Hepatocyte (in vitro differentiated cells): Measurements from ENCODE around the gene MIPOL1. TPM values are rescaled to one million over a fixed set of nuclear protein-coding genes. Genes with fewer than 3 reads are reported as not detected.

Experiments
- DNase-seq: peaks from one replicate; pipeline ENCODE4 v3.0.0-alpha.2; 2016; ENCODE audit warnings: low spot score
- H2AFZ ChIP-seq: fragments of 200-600 bp; sonication (generic); 2 replicates; pipeline ENCODE4 v1.6.0; 2016; ENCODE audit warnings: antibody characterized with exemption, mild to moderate bottlenecking
- H3K27ac ChIP-seq: fragments of 200-600 bp; sonication (generic); 2 replicates; pipeline ENCODE4 v1.5.1; 2016; ENCODE audit warnings: mild to moderate bottlenecking
- H3K27me3 ChIP-seq: fragments of 200-600 bp; sonication (generic); 2 replicates; pipeline ENCODE4 v1.6.1; 2016
- H3K36me3 ChIP-seq: fragments of 200-600 bp; sonication (generic); replicated peaks from 2 replicates; pipeline ENCODE4 v1.5.1; 2016; ENCODE audit warnings: low read depth; ENCODE audit not compliant: insufficient read depth
- H3K4me1 ChIP-seq: fragments of 200-600 bp; sonication (generic); 2 replicates; pipeline ENCODE4 v1.5.1; 2016; ENCODE audit warnings: mild to moderate bottlenecking, moderate library complexity; ENCODE audit not compliant: insufficient read depth
- H3K4me2 ChIP-seq: fragments of 200-600 bp; sonication (generic); 2 replicates; pipeline ENCODE4 v1.6.0; 2016
- H3K4me3 ChIP-seq: fragments of 200-600 bp; sonication (generic); 2 replicates; pipeline ENCODE4 v1.5.1; 2016; ENCODE audit warnings: mild to moderate bottlenecking
- H3K79me2 ChIP-seq: fragments of 200-600 bp; sonication (generic); 2 replicates; pipeline ENCODE4 v1.6.0; 2017; ENCODE audit warnings: mild to moderate bottlenecking
- H3K9me2 ChIP-seq: fragments of 200-600 bp; sonication (generic); replicated peaks from 2 replicates; pipeline ENCODE4 v1.6.0; 2017; ENCODE audit warnings: mild to moderate bottlenecking; ENCODE audit not compliant: insufficient read depth
- H3K9me3 ChIP-seq: fragments of 200-600 bp; sonication (generic); 2 replicates; pipeline ENCODE4 v1.5.1; 2016; ENCODE audit warnings: low read depth, mild to moderate bottlenecking
- H4K20me1 ChIP-seq: fragments of 200-600 bp; sonication (generic); 2 replicates; pipeline ENCODE4 v1.6.0; 2016; ENCODE audit warnings: mild to moderate bottlenecking; ENCODE audit not compliant: insufficient read depth, poor library complexity, severe bottlenecking
- CTCF ChIP-seq: fragments of 200-600 bp; sonication (generic); IDR thresholded peaks from 2 replicates; pipeline ENCODE4 v1.5.1; 2016; ENCODE audit warnings: antibody characterized with exemption, mild to moderate bottlenecking; ENCODE audit not compliant: poor library complexity
- EZH2 ChIP-seq: fragments of 200-600 bp; sonication (generic); IDR thresholded peaks from 2 replicates; pipeline ENCODE4 v1.6.1; 2016; ENCODE audit warnings: antibody characterized with exemption, mild to moderate bottlenecking, borderline replicate concordance
- EZH2phosphoT487 ChIP-seq: fragments of 200-600 bp; sonication (generic); IDR thresholded peaks from one replicate; pipeline ENCODE4 v1.6.1; 2018; ENCODE audit warnings: antibody characterized with exemption, mild to moderate bottlenecking, low read depth, moderate library complexity; ENCODE audit not compliant: unreplicated experiment, severe bottlenecking
- WGBS: methylation state at CpG from one replicate; pipeline ENCODE4 v1.1.6; 2016; ENCODE audit warnings: low lambda C conversion rate; ENCODE audit errors: missing lambda C conversion rate; 5-methylcytosine and 5-hydroxymethylcytosine counted together
- polyA plus RNA-seq: library from polyadenylated mRNA; unstranded; fragments of >200 nt; fragmentation: Nextera tagmentation; extraction: Ambion mirVana; gene quantifications from 2 replicates; pipeline ENCODE4 v1.2.1, GENCODE V29; 2016
- total RNA-seq: library from RNA; depleted of rRNA; stranded (reverse); fragments of >200 nt; gene quantifications from 2 replicates; pipeline ENCODE4 v1.2.3, GENCODE V29; 2014

MIPOL1 gene
- total and polyA plus RNA-seq, 2 experiments from 2014 or later, result 2.6 to 16.6 TPM

- TF ChIP-seq EZH2phosphoT487, result no peak
- no peak for TF ChIP-seq CTCF
- no peak for TF ChIP-seq EZH2
- peaks cover 5% of the 10 kb centered on the region for H3K9me3 ChIP-seq
- H3K79me2 ChIP-seq, result no peaks in the 10 kb centered on the region
- H3K27ac ChIP-seq, result no peak overlapping the region
- no peaks in the 10 kb centered on the region for H3K9me2 ChIP-seq
- no peak overlapping the region for H3K4me3 ChIP-seq
- peaks cover 14% of the 10 kb centered on the region for H3K4me1 ChIP-seq
- no peaks in the 10 kb centered on the region for H3K36me3 ChIP-seq
- H4K20me1 ChIP-seq, result no peaks in the 10 kb centered on the region
- DNase-seq, result no peak
- no peak overlapping the region for H2AFZ ChIP-seq
- H3K27me3 ChIP-seq, result no peaks in the 10 kb centered on the region
- 95% methylated on average over 3 of the region's 3 CpGs for WGBS
- no peak overlapping the region for H3K4me2 ChIP-seq
Measured at GRCh38 chr14:37464192-37464858, 266.6 kb downstream of the MIPOL1 start.

DNA sequence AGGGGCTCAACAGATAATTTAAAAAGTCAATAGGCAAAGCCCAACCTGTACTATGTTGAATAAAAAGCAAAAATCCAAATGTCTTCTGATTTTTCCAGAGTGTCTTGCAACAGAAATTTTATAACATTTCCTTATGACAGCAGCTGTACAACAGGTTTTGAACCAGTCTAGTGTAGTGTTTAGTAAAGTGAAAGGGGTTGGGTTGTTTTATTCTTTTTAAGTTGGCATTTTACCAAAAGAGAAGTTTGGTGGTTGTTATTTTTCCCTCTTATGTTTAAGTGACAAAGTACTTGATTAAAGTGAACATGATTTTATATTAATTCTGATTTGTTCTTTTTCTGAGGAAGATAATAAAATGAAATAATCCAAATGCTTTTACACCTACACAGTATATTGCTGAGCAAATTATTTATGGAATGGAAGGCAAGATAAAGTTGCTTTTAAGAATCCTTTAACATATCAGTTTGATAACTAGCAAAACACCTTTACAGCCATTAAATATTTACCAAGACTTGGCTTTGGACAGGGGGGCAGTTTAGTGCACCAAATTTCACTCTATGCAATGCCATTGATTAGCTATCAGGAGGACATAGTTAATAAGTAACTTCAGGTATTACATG, 268.4 kb downstream of the MIPOL1 start:
- H3K9me2 ChIP-seq, result no peaks in the 10 kb centered on the region
- peaks cover 14% of the 10 kb centered on the region for H3K4me1 ChIP-seq
- no peaks in the 10 kb centered on the region for H3K36me3 ChIP-seq
- no peak overlapping the region for H2AFZ ChIP-seq
- no peak for TF ChIP-seq EZH2phosphoT487
- no peak for TF ChIP-seq EZH2
- no peak for TF ChIP-seq CTCF
- no peaks in the 10 kb centered on the region for H3K27me3 ChIP-seq
- H4K20me1 ChIP-seq, result no peaks in the 10 kb centered on the region
- peak overlapping the region; percentile 12 for H3K27ac ChIP-seq
- H3K4me3 ChIP-seq, result no peak overlapping the region
- H3K4me2 ChIP-seq, result peak overlapping the region; percentile 44
- H3K79me2 ChIP-seq, result no peaks in the 10 kb centered on the region
- DNase-seq, result no peak
- peaks cover 5% of the 10 kb centered on the region for H3K9me3 ChIP-seq

- H3K4me2 ChIP-seq, result peak overlapping the region; percentile 53
- no peaks in the 10 kb centered on the region for H3K36me3 ChIP-seq
- DNase-seq, result peak; percentile 64
- H3K4me1 ChIP-seq, result peaks cover 14% of the 10 kb centered on the region
- no peak overlapping the region for H2AFZ ChIP-seq
- peak overlapping the region; percentile 46 for H3K27ac ChIP-seq
- WGBS, result 61% methylated on average over 2 of the region's 2 CpGs
- TF ChIP-seq CTCF (no peak), EZH2phosphoT487 (no peak), EZH2 (no peak)
- H3K9me2 ChIP-seq, result no peaks in the 10 kb centered on the region
- H3K79me2 ChIP-seq, result no peaks in the 10 kb centered on the region
- H3K9me3 ChIP-seq, result peaks cover 5% of the 10 kb centered on the region
- H4K20me1 ChIP-seq, result no peaks in the 10 kb centered on the region
- H3K4me3 ChIP-seq, result no peak overlapping the region
- H3K27me3 ChIP-seq, result no peaks in the 10 kb centered on the region
Measured at GRCh38 chr14:37466623-37467088, 268.9 kb downstream of the MIPOL1 start.
